ENCODE results near the gene RAI2. TPM values are rescaled to one million over a fixed set of nuclear protein-coding genes. Genes with fewer than 3 reads are reported as not detected.
"Not testable (repeated sequence)": the region's sequence is repeated elsewhere in the genome, so short reads cannot be mapped to it uniquely, and the experiment has no call there.

The RAI2 gene
- total and polyA plus RNA-seq, 2 donors from 2014 or later = 18.3 to 43.1 TPM

- H3K9me3 ChIP-seq (ENCODE audit: control insufficient read depth in 2 of 3, insufficient read depth in 1 of 3, low read length in 3 of 3) = no peaks in the 10 kb centered on the region
- intact Hi-C loops (cut with DNase I) = no loop called here
- DNase-seq (no peak), FAIRE-seq (no peak)
- TF ChIP-seq, protein P1, sequence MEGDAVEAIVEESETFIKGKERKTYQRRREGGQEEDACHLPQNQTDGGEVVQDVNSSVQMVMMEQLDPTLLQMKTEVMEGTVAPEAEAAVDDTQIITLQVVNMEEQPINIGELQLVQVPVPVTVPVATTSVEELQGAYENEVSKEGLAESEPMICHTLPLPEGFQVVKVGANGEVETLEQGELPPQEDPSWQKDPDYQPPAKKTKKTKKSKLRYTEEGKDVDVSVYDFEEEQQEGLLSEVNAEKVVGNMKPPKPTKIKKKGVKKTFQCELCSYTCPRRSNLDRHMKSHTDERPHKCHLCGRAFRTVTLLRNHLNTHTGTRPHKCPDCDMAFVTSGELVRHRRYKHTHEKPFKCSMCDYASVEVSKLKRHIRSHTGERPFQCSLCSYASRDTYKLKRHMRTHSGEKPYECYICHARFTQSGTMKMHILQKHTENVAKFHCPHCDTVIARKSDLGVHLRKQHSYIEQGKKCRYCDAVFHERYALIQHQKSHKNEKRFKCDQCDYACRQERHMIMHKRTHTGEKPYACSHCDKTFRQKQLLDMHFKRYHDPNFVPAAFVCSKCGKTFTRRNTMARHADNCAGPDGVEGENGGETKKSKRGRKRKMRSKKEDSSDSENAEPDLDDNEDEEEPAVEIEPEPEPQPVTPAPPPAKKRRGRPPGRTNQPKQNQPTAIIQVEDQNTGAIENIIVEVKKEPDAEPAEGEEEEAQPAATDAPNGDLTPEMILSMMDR (IDR thresholded peaks at IDR 0.05; ENCODE audit: borderline replicate concordance, extremely low read depth, insufficient read depth) = no peak
- no peaks in the 10 kb centered on the region for H3K36me3 ChIP-seq (ENCODE audit: control insufficient read depth in 2 of 3, insufficient read depth in 3 of 3, low read length in 3 of 3)
- H3K27ac ChIP-seq (ENCODE audit: low read depth in 2 of 2, low read length in 2 of 2) = no peak overlapping the region
- no peak overlapping the region for H3K9ac ChIP-seq (ENCODE audit: low read length in 3 of 3)
- H3K4me1 ChIP-seq (ENCODE audit: control insufficient read depth in 2 of 3, insufficient read depth in 2 of 3, low read depth in 1 of 3, low read length in 3 of 3) = no peaks in the 10 kb centered on the region
- peaks cover 2% of the 10 kb centered on the region for H3K27me3 ChIP-seq (ENCODE audit: control insufficient read depth, insufficient read depth, low read length)
- no peak overlapping the region for H3K4me3 ChIP-seq (ENCODE audit: low read length in 3 of 3)
Measured at GRCh38 chrX:17788956-17789562, 72.0 kb downstream of the RAI2 start.

DNA sequence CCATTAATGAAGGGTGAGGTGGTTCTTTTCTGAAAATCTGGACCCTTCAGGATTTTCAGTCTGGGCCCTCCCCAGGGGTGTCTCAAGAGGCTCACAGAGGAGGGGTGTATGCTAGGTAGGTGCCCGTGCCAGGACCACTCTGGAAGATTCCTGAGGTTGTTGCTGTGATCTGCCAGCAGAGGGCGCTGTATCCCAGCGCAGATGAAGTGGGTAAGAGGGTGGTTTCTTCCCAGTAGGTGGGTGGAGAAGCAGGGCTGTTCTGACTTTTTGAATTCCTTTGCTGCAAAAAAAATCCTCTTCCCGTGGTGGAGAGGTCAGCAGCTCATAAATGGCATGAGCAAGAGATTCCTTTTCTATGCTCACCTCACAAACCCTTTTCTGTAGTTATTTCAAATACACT lies 72.7 kb downstream of the RAI2 start:
- Histone ChIP-seq H3K4me1 (ENCODE audit: control insufficient read depth in 2 of 3, insufficient read depth in 2 of 3, low read depth in 1 of 3, low read length in 3 of 3) (no peaks in the 10 kb centered on the region), H3K9ac (ENCODE audit: low read length in 3 of 3) (no peak overlapping the region), H3K27me3 (ENCODE audit: control insufficient read depth, insufficient read depth, low read length) (peaks cover 2% of the 10 kb centered on the region), H3K9me3 (ENCODE audit: control insufficient read depth in 2 of 3, insufficient read depth in 1 of 3, low read length in 3 of 3) (no peaks in the 10 kb centered on the region), H3K27ac (ENCODE audit: low read depth in 2 of 2, low read length in 2 of 2) (no peak overlapping the region), H3K4me3 (ENCODE audit: low read length in 3 of 3) (no peak overlapping the region), H3K36me3 (ENCODE audit: control insufficient read depth in 2 of 3, insufficient read depth in 3 of 3, low read length in 3 of 3) (no peaks in the 10 kb centered on the region)
- DNase-seq = peak in 4 of 5 donors; percentile 21 to 42 (median 32)
- TF ChIP-seq, protein P1 (IDR thresholded peaks at IDR 0.05; ENCODE audit: borderline replicate concordance, extremely low read depth, insufficient read depth) = peak; percentile 65
- intact Hi-C loops (cut with DNase I) = no loop called here
- FAIRE-seq = no peak

GRCh38 chrX:17787557-17787956 lies 73.5 kb downstream of the RAI2 start:
- no peaks in the 10 kb centered on the region for H3K36me3 ChIP-seq (ENCODE audit: control insufficient read depth in 2 of 3, insufficient read depth in 3 of 3, low read length in 3 of 3)
- no peaks in the 10 kb centered on the region for H3K9me3 ChIP-seq (ENCODE audit: control insufficient read depth in 2 of 3, insufficient read depth in 1 of 3, low read length in 3 of 3)
- no peak overlapping the region for H3K4me3 ChIP-seq (ENCODE audit: low read length in 3 of 3)
- no peaks in the 10 kb centered on the region for H3K4me1 ChIP-seq (ENCODE audit: control insufficient read depth in 2 of 3, insufficient read depth in 2 of 3, low read depth in 1 of 3, low read length in 3 of 3)
- no peak for DNase-seq
- H3K27me3 ChIP-seq (ENCODE audit: control insufficient read depth, insufficient read depth, low read length) = peaks cover 2% of the 10 kb centered on the region
- TF ChIP-seq, protein P1 (IDR thresholded peaks at IDR 0.05; ENCODE audit: borderline replicate concordance, extremely low read depth, insufficient read depth) = no peak
- no peak overlapping the region for H3K9ac ChIP-seq (ENCODE audit: low read length in 3 of 3)
- intact Hi-C loops (cut with DNase I) = no loop called here
- no peak for FAIRE-seq
- H3K27ac ChIP-seq (ENCODE audit: low read depth in 2 of 2, low read length in 2 of 2) = no peak overlapping the region

- H3K9ac ChIP-seq (ENCODE audit: low read length in 3 of 3); DNase-seq; intact Hi-C loops (cut with DNase I); H3K4me1 ChIP-seq (ENCODE audit: control insufficient read depth in 2 of 3, insufficient read depth in 2 of 3, low read depth in 1 of 3, low read length in 3 of 3); H3K9me3 ChIP-seq (ENCODE audit: control insufficient read depth in 2 of 3, insufficient read depth in 1 of 3, low read length in 3 of 3); FAIRE-seq; H3K36me3 ChIP-seq (ENCODE audit: control insufficient read depth in 2 of 3, insufficient read depth in 3 of 3, low read length in 3 of 3); H3K27ac ChIP-seq (ENCODE audit: low read depth in 2 of 2, low read length in 2 of 2); H3K27me3 ChIP-seq (ENCODE audit: control insufficient read depth, insufficient read depth, low read length): not testable (repeated sequence)
- H3K4me3 ChIP-seq (ENCODE audit: low read length in 3 of 3) = peak overlapping the region in 1 of 3 donors; percentile 29
Measured at GRCh38 chrX:17786554-17787347, 74.3 kb downstream of the RAI2 start.
